ENCODE data around the gene LMF1. TPM values are rescaled to one million over a fixed set of nuclear protein-coding genes. Genes with fewer than 3 reads are reported as not detected.

LMF1 gene
- total and polyA plus RNA-seq, 2 of the 13 experiments (the other 11 are each of a cell fraction or from before 2014, with no cell fraction given) = 6.8 to 8.5 TPM

- no peaks in the 10 kb centered on the region for H4K20me1 ChIP-seq (ENCODE audit: insufficient read depth, low read length)
- H3K4me2 ChIP-seq (ENCODE audit: low read depth, low read length) = no peak overlapping the region
- H3K36me3 ChIP-seq (replicated peaks in 1 of 2; ENCODE audit: control insufficient read depth in 1 of 2, insufficient read depth in 2 of 2, low read length in 2 of 2) = no peaks in the 10 kb centered on the region
- H3K9me3 ChIP-seq (ENCODE audit: low read length) = no peaks in the 10 kb centered on the region
- TF ChIP-seq ZNF101 (CRISPR knock-in tag; IDR thresholded peaks at IDR 0.05; ENCODE audit: borderline replicate concordance, low read depth) (no peak), KLF9 (CRISPR knock-in tag; IDR thresholded peaks at IDR 0.05; ENCODE audit: low read depth) (no peak), ZBTB46 (CRISPR knock-in tag; IDR thresholded peaks at IDR 0.05; ENCODE audit: borderline replicate concordance) (no peak)
- H3K27ac ChIP-seq (ENCODE audit: extremely low read length, insufficient read depth, low read length) = no peak overlapping the region
- no peak for FAIRE-seq
- H3K4me3 ChIP-seq (replicated peaks in 1 of 3; ENCODE audit: insufficient read depth in 1 of 3, low read depth in 2 of 3, low read length in 3 of 3) = no peak overlapping the region
- no TSS peak for BruUV-seq (replicated peaks)
- no peak for ATAC-seq
- POLR2A ChIA-PET = interaction anchor here (1.2 kb wide), 1 partner anchor 13 kb away, joined by 4 read pairs; no protein-coding TSS in a partner anchor
- H3K79me2 ChIP-seq (ENCODE audit: insufficient read depth, low read length) = no peaks in the 10 kb centered on the region
- no peak for DNase-seq (ENCODE audit: low spot score)
- WGBS (ENCODE audit: low lambda C conversion rate) = 35% methylated on average over 17 of the region's 32 CpGs
- CTCF ChIA-PET (ENCODE audit: low intra/inter-chr PET ratio, low total read pairs) = no interaction called here
- peaks cover 17 to 87% of the 10 kb centered on the region in 2 experiments for H3K27me3 ChIP-seq (ENCODE audit: control insufficient read depth in 1 of 2, insufficient read depth in 2 of 2, low read length in 2 of 2)
- H2AFZ ChIP-seq (ENCODE audit: low read length) = no peak overlapping the region
- H3K9ac ChIP-seq (ENCODE audit: insufficient read depth, low read depth, low read length) = no peak overlapping the region
- no peaks in the 10 kb centered on the region for H3K4me1 ChIP-seq (ENCODE audit: insufficient read depth, low read length)
- in situ Hi-C loops (cut with HindIII; ENCODE audit: extremely low pct_ligation_motif_present, low pct_unique_long_range_greater_than_20kb) = no loop called here
- intact Hi-C loops (cut with micrococcal nuclease; ENCODE audit: unreplicated experiment) = no loop called here
Measured at GRCh38 chr16:985646-986400, 15.0 kb upstream of the LMF1 start.

- CTCF ChIA-PET (ENCODE audit: low intra/inter-chr PET ratio, low total read pairs) = no interaction called here
- H4K20me1 ChIP-seq (ENCODE audit: insufficient read depth, low read length) = no peaks in the 10 kb centered on the region
- H3K27me3 ChIP-seq (ENCODE audit: control insufficient read depth in 1 of 2, insufficient read depth in 2 of 2, low read length in 2 of 2) = peaks cover 14 to 86% of the 10 kb centered on the region in 2 experiments
- DNase-seq (ENCODE audit: low spot score) (no peak), FAIRE-seq (no peak), ATAC-seq (no peak)
- H3K4me3 ChIP-seq (replicated peaks in 1 of 3; ENCODE audit: insufficient read depth in 1 of 3, low read depth in 2 of 3, low read length in 3 of 3) = no peak overlapping the region
- no peak overlapping the region for H3K9ac ChIP-seq (ENCODE audit: insufficient read depth, low read depth, low read length)
- no peak overlapping the region for H3K4me2 ChIP-seq (ENCODE audit: low read depth, low read length)
- H3K4me1 ChIP-seq (ENCODE audit: insufficient read depth, low read length) = no peaks in the 10 kb centered on the region
- H3K27ac ChIP-seq (ENCODE audit: extremely low read length, insufficient read depth, low read length) = no peak overlapping the region
- 55% methylated on average over 40 of the region's 78 CpGs for WGBS (ENCODE audit: low lambda C conversion rate)
- H3K79me2 ChIP-seq (ENCODE audit: insufficient read depth, low read length) = no peaks in the 10 kb centered on the region
- in situ Hi-C loops (cut with HindIII; ENCODE audit: extremely low pct_ligation_motif_present, low pct_unique_long_range_greater_than_20kb) (no loop called here), intact Hi-C loops (cut with micrococcal nuclease; ENCODE audit: unreplicated experiment) (no loop called here)
- BruUV-seq (replicated peaks) = no TSS peak
- H2AFZ ChIP-seq (ENCODE audit: low read length) = no peak overlapping the region
- no peaks in the 10 kb centered on the region for H3K36me3 ChIP-seq (replicated peaks in 1 of 2; ENCODE audit: control insufficient read depth in 1 of 2, insufficient read depth in 2 of 2, low read length in 2 of 2)
- POLR2A ChIA-PET = no interaction called here
- H3K9me3 ChIP-seq (ENCODE audit: low read length) = no peaks in the 10 kb centered on the region
- TF ChIP-seq ZUFSP (CRISPR knock-in tag; IDR thresholded peaks at IDR 0.05; ENCODE audit: borderline replicate concordance) (no peak), NR1H2 (CRISPR knock-in tag; IDR thresholded peaks at IDR 0.05; ENCODE audit: borderline replicate concordance, low read depth) (no peak), BCLAF1 (IDR thresholded peaks at IDR 0.05) (no peak), ZBTB38 (CRISPR knock-in tag; IDR thresholded peaks at IDR 0.05) (no peak), TBP (CRISPR knock-in tag; IDR thresholded peaks at IDR 0.05) (no peak), KDM6A (CRISPR knock-in tag; IDR thresholded peaks at IDR 0.05; ENCODE audit: low read depth) (no peak)
Measured at GRCh38 chr16:984736-985636, 14.2 kb upstream of the LMF1 start.

Measured in HepG2 (cell line).